NK-92 treated with Interleukin-12 subunit alpha and Interleukin-12 subunit beta, amount 100 ng/mL, for 24 hours (cell line): ENCODE results near the gene ZC3H12C.
"Not testable (repeated sequence)": the region's sequence is repeated elsewhere in the genome, so short reads cannot be mapped to it uniquely, and the experiment has no call there.

Experiments used
- DNase-seq: peaks from one replicate; lab custom pipeline; 2025; lab: John Stamatoyannopoulos, UW

The ZC3H12C gene

GRCh38 chr11:110092515-110093406 lies at the start of gene ZC3H12C:
Gene ZC3H12C, plus strand, starts transcription at chr11:110093392. Its CDS starts 20 bp downstream, at chr11:110093412.
- no peak for DNase-seq

GRCh38 chr11:110044226-110044968 lies 48.8 kb upstream of the ZC3H12C start:
- DNase-seq, result no peak

DNA sequence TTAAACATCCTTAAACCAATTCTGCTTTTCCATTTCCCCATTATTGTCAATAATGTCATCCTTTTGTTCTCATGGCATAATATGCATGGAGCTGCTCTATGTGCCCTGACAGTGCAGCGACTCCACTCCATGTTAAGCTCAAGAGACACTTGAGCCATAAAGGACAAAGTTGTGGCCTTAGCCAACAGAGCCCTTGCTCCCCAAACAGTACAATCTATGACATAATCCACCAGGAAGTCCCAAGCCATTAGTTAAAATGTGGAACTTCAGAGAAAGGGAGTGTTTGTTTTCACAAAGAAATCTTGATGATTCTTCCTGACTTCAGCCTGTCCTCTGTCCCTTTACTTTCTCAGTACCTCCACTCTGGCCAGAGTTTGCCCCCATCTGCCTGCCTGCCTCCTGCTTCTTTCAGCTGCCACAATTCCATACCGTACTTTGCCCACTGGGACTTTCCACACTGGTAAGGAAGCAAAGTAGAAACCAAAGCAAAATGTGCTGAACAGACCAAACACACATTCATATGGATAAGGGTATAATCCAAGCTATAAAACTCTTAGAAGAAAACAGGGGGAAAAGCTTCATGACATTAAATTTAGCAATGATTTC lies 46.3 kb upstream of the ZC3H12C start:
- no peak for DNase-seq

GRCh38 chr11:110049501-110050200 lies 43.5 kb upstream of the ZC3H12C start:
- DNase-seq, result no peak

GRCh38 chr11:110050201-110050506 lies 43.0 kb upstream of the ZC3H12C start:
- DNase-seq, result no peak

DNA sequence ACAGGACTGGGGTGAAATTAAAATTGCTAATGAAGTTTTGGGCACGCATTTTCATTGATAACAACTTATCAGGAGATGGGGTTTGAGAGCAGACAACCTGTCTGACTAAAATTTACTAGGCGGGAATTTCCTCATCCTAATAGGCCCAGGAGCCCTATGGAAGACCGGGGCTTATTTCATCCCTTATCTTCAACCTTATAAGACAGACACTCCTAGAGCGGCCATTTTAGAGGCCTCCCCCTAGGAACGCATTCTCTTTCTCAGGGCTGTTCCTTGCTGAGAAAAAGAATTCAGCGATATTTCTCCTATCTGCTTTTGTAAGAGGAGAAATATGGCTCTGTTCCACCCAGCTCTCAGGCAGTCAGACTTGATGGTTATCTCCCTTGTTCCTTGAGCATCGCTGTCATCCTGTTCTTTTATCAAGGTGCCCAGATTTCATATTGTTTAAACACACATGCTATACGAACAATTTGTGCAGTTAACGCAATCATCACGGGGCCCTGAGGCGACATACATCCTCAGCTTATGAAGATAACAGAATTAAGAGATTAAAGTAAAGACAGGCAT lies 39.3 kb upstream of the ZC3H12C start:
- no peak for DNase-seq

DNA sequence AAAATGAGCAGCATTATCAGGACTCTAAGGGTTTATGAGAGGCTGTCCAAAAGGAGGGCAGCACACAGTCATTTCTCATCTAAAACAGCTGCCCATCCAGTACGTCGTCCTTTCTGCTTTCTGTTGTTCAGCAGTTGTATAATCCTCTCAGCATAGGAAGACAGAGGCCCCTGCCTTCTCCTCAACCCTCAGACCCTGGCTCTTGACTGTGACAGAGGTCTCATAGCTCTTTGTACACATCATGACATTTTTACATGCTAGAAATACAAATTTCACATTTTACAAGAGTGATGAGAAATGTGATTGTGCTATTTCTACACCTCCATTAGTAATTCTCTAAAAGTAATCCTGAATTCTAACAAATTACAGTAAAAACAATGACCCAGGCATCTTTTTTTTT lies 36.2 kb upstream of the ZC3H12C start:
- no peak for DNase-seq

DNA sequence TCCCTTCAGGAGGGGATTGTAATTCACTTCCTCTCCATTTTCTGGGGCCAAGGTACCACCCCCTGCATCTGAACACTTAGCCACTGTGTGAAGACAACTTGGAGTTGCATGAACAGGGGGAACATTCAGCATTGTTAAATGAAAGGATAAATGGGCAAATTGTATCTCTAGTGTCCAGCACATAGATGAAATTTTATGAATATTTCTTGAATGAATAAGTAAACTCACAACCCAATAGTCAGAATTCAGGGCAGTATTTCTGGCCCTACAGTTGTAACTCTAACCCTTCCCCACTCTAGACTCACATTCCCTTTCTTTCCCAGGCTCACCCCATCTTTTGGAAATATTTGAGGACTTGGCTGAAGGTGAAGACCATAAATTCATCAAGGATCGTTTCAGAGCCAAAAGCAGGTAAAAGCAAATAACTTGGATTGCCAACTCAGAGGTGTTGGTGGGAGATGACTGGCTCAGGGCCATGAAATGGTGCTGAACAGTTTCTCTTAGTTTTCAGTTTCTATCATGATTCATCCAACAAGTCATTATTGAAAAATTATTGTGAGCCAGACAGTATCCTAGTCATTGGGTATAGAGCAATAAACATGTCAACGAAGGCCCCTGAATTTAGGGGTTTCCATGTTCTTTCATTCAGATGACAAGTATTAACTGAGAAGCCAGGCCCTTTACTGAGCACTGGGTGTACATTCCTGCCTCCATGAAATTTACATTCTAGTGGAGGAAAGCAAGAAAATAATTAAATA lies 33.3 kb upstream of the ZC3H12C start:
- no peak for DNase-seq

DNA sequence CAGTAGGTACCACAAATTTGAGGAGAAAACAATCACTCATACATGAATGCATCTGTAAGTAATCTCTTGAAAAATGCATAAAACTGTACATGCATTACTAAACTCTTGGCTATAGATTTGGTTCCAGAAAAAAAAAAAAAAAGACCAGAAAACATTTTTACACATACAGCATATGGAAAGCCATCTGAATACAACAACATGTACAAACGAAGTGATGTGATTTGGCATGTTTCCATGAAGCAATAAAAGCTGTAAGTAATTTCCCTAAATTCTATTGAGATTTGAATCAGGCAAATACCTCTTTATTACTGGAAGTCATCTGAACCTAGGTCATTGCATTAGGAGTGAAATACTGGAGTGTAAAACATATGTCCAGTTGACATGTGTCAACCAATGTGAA lies 31.9 kb upstream of the ZC3H12C start:
- no peak for DNase-seq

DNA sequence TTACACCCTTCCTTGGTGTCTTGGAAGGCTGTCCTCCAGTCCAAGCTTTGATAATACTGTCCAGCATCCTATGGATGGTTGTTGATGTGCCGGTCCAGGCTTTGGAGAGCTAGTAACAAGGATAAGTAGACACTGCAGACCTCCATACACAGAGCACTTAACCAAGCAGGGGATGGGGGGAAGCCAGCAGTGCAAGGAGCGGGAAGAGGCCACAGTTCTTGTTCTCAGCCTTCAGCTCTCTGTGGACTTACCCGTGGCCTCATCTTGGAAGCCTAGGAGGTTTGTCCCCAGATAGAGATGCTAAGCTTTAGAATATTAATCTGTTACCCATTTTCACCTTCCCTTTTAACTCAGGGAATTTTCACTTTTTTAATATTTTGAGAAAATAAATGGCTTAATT lies 30.9 kb upstream of the ZC3H12C start:
- no peak for DNase-seq

GRCh38 chr11:110065189-110065588 lies 28.0 kb upstream of the ZC3H12C start:
- DNase-seq, result no peak

GRCh38 chr11:110068001-110068400 lies 25.2 kb upstream of the ZC3H12C start:
- DNase-seq, result not testable (repeated sequence)

DNA sequence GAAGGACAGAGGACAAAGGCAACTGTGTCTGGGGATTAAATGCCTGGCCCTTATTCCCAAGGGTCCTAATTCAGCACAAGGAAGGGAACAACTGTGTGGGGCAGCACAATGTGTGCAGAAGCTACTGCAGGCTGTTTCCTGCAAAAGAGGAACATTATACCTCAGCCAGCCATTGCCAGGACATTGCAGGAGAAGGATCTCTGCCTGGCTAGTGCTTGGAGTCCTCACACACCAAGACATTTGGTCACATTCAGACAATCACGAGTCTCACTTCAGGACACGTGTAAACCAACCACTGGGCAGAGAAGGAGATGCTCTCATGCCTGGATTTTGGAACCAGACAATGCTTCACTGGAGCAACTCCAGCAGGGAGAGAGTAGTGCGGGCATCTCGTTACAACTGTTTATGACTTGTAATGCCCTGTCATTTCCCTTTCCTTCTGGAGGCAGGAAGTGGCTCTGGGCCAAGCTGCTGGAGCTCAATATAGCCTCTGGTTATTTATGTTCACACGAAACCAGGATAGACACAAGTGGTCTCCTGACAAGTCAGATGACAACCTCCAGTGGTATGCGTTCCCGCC lies 23.9 kb upstream of the ZC3H12C start:
- no peak for DNase-seq

- no peak for DNase-seq
Measured at GRCh38 chr11:110070176-110070575, 23.0 kb upstream of the ZC3H12C start.

DNA sequence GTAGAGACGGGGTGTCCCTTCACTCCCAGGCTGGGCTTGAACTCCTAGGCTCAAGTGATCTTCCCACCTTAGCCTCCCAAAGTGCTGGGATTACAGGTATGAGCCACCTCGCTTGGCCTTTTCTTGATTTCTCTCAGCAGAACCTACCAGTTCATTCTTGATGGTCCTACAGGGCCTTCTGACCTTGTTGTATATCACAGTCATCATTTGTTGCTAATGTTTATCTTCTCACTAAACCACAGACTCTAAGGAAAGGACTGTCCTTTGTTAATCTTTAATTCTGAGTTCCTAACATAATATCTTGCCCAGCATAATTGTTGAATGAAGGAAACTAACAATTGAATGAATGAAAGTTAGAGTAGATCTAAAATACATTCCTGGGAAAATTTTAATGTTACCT lies 22.0 kb upstream of the ZC3H12C start:
- DNase-seq, result no peak

DNA sequence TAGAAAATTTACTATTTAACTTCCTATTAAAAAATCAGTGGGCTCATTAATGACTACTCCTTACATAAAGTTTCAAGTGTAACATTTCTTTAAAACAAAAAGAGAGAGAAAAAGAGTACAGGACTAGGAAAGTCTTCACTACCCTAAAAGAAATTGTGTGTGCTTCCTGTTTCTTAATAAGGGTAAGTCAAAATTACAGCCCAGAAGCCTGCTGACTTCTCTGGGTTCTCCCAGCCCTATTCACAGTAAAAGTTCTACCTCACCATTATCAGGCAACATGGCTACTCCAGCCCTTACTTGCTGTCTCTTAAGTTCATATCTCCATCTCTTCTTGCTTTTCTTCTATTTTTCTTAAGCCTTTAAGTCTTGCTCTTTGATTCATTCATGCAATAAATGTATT lies 20.3 kb upstream of the ZC3H12C start:
- no peak for DNase-seq

GRCh38 chr11:110074499-110074898 lies 18.7 kb upstream of the ZC3H12C start:
- no peak for DNase-seq

GRCh38 chr11:110075105-110075846 lies 17.9 kb upstream of the ZC3H12C start:
- DNase-seq, result no peak

GRCh38 chr11:110075847-110076208 lies 17.4 kb upstream of the ZC3H12C start:
- no peak for DNase-seq

DNA sequence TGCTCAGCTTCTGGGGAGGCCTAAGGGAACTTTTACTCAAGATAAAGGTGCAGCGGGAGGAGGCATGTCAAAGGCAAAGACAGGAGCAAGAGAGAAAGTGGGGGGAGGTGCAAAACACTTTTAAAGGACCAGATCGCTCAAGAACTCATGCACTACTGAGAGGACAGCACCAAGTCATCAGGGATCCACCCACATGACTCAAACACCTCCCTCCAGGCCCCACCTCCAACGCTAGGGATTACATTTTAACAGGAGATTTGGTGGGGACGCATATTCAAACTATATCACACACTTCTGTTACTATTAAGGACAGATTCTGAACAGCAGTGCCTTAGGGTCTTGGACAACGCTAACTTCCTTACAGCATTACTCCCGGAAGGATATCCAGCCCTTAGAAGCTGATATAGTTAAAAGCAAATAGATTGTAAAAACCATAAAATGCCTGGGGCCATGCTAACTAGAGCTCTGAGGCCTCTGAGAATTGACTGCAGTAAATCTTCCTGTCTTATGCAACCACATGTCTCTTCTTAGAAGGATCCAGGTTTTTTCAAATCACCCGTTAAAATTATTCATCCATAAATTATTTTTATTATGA lies 16.7 kb upstream of the ZC3H12C start:
- DNase-seq, result no peak
